CD1c-positive myeloid dendritic cell (primary cell): Measurements from ENCODE around the gene ONECUT3.
"Not testable (repeated sequence)": the region's sequence is repeated elsewhere in the genome, so short reads cannot be mapped to it uniquely, and the experiment has no call there.

ENCODE experiments used
- DNase-seq: peaks from one replicate; pipeline ENCODE4 v3.0.0-alpha.2; 2016; ENCODE audit errors: extremely low spot score

Gene ONECUT3

DNA sequence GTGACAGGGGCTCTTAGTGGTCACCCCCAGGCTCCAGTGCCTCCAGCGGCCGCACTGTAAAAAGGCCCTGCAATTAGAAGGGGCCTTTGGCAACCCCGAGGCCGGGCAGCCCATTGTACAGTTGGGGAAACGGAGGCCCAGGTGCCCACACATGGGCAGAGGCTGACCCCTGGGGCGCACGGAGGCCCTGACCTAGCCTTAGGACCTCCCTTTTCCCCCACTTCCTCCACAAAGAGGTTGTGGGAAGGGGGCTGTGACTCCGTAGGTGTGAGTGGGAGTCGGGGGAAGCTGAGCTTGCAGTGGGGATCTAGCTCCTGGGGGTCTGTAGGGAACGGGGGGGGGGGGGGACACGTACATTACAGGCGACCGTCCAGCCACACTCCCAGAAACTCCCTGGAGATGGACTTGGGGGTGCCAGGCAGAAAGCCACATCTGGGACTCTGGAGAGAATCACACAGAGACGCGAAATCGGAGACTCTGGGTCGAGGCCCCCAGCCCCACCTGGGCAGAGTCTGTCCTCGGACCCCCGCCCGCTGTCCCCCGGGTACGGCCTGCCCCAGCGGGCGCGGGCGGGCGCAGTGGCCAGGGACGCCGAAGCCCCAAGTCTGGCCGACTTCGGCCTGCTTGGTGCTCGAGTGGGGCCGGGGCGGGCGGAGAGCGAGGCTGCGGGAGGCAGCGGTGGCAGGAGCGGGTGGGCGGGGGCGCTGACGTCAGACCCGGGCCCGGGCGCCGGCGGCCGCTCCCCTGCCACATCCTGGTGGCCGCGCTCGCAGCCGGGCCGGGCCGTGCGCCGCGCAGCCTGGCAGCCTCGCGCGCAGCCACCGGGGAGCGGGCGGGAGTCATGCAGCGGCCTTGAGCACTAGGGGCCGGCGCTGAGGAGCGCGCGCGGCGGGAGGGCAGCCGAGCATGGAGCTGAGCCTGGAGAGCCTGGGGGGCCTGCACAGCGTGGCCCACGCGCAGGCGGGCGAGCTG, at the start of gene ONECUT3:
Gene ONECUT3, plus strand, starts transcription at position 750 of the 972 bp plus-strand sequence. Its CDS starts 157 bp downstream, at position 907.
- no peak for DNase-seq

DNA sequence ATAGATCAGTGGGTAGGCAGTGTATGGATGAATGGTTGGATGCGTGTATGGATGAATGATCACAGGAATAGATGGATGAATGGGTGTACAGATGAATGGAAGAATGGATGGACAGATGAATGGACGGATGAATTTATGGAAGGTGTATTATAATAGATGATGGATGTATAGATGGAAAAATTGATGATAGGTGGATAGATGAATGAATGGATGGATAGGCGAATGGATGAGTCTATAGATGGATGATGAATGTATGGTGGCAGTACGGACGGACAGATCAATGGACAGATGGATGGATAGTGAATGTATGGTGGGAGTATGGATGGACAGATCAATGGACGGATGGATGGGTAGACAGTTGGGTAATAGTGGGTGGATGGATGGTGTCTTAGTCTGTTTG, 49.0 kb upstream of the ONECUT3 start:
- no peak for DNase-seq

DNA sequence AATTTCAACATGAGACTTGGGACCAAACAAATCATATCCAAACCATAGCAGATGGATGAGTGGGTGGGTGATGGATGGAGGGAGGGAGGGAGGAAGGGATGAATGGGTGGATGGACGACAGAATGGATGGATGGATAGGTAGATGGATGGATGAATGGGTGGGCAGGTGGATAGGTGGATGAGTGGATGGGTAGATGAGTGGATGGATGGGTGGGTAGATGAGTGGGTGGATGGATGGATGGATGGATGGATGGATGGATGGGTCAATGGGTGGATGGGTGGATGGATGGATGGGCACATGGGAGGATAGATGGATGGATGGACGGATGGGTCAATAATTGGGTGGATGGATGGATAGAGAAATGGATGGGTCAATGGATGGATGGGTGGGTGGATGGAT, 47.9 kb upstream of the ONECUT3 start:
- DNase-seq = no peak

DNA sequence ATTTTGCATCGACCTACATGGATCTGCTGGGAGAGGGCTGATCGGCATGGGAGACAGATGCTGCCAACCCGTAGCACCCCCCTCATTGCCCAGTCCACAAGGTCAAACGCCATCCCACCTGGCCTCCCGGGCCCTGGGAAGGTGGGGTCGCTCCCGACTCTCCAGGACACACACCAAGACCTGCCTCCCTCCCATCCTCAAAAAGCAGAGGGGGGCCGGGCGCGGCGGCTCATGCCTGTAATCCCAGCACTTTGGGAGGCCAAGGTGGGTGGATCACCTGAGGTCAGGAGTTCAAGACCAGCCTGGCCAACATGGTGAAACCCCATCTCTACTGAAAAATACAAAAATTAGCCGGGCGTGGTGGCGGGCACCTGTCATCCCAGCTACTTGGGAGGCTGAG, 46.7 kb upstream of the ONECUT3 start:
- not testable (repeated sequence) for DNase-seq

DNA sequence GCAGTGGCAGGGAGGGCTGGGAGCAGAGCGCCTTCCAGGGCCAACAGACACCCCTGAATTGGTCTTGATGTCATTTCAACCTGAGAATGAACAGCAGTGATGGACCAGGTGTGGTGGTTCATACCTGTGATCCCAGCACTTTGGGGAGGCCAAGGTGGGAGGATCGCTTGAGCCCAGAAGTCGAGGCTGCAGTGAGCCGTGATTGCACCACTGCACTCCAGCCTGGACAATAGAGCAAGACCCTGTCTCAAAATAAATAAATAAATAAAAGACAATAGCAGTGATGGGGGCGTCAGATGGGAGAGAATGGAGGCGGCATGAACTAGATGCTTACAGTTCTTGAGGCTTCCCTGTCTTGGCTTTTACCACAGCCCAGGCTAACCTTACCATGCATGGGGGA, 46.1 kb upstream of the ONECUT3 start:
- DNase-seq = no peak

DNA sequence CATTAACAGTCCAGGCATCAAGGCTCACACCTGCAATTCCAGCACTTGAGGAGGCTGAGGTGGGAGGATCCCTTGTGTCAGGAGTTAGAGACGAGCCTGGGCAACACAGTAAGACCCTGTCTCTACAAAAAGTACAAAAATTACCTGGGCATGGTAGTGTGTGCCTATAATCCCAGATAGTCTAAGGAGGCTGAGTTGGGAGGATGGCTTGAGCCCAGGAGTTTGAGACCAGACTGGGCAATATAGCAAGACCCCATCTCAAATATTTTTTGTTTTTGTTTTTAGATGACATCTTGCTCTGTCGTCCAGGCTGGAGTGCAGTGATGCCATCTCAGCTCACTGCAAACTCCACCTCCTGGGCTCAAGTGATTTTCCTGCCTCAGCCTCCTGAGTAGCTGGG, 40.1 kb upstream of the ONECUT3 start:
- DNase-seq = no peak

DNA sequence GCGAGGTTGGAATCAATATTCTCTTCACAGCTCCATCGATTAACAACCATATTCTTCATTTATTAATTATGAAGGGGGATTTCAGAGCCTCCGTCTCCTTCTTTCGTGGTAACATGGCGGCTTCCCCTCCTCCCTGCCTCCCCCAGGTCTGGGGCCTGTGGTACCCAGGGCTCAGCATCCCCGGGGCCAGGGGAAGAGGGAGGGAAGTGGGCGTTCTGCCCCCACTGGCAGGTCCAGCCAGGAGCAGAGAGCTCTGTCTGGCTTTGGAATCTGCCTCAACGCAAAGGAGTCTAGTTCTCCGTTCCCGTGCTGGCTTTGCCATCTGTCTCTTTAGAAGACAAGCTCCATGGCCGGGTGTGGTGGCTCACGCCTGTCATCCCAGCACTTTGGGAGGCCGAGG, 37.8 kb upstream of the ONECUT3 start:
- no peak for DNase-seq

DNA sequence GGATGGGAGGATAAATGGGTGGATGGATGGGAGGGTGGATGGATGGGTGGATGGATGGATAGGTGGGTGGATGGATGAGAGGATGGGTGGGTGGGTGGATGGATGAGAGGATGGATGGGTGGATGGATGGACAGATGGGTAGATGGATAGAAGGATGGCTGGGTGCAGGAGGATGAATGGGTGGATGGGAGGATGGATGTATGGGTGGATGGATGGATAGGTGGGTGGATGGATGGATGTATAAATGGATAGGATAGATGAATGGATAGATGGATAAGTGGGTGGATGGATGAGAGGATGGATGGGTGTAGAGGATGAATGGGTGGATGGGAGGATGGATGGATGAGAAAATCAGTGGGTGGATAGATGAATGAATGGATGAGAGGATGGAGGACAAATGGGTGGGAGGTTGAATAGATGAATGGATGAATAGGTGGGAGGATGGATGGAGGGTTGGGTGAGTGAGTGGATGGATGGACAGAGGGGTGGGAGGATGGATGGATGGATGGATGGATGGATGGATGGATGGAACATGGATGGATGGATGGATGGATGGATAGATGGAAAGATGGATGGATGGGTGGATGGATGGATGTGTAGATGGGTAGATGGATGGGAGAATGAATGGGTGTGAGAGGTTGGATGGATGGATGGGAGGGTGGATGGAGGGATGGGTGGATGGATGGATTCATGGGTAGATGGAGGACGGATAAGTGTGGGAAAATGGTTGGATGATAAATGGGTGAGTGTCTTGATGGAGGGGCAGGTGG, 35.9 kb upstream of the ONECUT3 start:
- DNase-seq = no peak

DNA sequence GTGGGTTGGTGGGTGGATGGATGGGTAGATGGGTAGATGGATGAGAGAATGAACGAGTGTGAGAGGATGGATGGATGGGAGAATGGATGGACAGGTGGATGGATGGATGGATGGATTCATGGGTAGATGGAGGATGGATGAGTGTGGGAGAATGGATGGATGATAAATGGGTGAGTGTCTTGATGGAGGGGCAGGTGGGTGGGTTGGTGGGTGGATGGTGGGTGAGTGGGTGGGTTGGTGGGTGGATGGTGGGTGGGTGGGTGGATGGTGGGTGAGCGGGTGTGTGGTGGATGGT, 35.4 kb upstream of the ONECUT3 start:
- DNase-seq = no peak

DNA sequence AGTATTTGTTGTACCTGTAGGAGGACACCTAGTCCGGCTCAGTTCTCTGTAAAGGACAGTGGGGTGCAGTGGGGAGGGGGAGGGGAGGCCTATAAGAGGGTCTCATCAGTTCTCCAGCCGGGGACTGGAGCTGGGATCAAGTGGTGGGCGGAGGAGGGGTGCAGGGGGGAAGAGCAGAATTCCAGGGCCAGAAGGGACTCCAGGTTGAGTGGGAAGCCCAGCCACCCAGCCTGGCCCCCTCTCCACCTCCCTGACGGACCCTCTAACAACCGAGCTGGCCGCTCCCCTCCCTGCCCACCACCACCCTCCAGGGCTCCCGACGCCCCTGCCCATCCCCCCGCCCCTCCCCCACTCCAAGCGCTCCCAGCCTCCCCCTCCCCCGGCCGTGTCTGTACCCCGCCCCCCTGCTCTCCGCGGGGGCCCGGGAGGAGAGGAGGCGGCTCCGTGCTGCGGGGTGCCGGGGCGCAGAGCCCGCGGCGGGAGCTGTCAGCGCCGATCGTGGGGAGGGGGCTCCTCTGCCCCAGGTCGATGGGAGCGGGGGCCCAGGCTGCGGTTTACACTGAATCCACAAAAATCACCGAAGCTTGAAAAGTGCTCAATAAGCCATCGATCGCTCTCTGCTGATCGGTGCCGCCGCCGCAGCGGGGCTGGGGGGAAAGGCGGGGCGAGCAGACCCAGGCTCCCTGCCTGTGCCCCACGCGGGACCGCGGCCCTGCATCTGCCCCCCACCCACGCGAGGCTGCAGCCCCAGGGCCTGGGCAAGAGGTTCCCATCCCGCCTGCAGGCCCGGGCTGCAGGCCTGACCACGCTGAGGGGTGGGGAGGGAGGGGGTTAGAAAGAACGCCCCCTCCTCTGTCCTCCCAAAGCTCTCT, 34.6 kb upstream of the ONECUT3 start:
- no peak for DNase-seq

DNA sequence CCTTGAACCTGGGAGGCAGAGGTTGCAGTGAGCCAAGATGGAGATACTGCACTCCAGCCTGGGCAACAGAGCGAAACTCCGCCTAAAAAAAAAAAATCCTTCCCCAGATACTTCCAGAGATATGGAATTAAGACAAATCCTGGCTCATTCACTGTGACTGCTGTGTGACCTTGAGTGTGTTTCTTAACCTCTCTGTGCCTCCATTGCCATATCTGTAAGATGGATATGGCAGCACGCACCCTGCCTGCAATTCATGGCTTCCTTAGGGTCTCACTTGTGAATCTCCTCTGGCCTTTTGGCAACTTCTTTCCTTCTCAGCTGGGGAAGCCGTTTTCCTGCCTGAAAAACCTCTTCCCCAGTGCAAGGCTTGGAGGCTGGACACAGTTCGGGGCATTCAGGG, 33.8 kb upstream of the ONECUT3 start:
- DNase-seq = no peak

DNA sequence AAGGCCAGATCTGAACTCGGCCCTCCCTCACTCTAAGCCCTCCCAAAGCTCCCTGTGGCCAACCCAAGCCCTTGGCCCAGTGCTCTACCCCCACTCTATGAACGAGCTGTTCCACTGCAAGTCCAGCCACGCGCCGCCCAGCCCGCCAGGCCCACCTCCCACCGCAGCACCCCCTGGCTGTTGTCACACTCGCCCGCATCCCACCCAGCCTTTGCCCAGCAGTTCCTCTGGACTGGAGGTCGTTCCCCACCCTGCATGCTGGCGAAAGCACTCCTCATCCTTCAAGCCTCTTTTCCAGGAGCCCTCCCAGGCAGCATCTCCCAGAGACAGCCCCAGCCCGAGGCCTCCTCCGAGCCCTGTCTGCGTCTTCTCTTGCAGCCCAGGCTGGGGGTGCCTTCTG, 33.1 kb upstream of the ONECUT3 start:
- DNase-seq = no peak

DNA sequence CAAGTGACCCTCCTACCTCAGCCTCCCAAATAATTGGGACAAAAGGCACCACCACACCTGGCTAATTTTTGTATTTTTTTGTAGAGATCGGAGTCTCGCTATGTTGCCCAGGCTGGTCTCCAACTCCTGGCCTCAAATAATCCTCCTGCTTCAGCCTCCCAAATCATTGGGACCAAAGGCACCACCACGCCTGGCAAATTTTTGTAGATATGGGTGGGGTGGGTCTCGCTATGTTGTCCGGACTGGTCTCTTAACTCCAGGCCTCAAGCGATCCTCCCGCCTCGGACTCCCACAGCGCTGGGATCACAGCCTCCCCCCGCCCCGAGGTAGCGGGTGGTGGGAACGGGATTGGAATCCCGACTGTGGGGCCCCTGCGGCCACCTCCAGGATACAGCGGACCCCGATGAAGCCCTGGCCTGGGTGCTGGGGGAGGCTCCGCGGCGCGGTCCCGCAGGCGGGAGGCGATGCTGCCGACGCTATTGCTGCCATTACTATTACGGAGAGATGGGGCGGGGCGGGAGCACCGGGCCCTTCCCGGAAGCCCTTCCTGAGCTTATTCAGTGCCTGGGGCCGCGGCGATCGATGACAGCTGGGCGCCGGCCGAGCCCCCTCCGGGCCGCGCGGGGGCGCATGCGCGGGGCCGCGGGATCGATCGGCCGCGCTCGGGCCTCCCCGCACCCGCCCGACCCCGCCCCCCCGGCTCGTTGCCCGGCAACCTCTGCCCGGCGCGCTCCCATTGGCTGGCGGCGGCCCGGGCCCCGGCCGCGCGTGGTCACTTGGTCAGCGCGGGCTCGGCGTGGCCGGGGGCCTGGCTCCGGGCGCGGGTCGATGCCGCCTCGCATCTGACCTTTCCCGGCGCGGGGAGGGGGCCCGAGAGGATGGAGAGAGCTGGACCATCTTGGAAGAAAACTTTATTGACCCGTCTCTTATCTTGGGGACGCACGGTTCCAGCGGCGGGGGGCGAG, 27.9 kb upstream of the ONECUT3 start:
- DNase-seq = peak; percentile 4

DNA sequence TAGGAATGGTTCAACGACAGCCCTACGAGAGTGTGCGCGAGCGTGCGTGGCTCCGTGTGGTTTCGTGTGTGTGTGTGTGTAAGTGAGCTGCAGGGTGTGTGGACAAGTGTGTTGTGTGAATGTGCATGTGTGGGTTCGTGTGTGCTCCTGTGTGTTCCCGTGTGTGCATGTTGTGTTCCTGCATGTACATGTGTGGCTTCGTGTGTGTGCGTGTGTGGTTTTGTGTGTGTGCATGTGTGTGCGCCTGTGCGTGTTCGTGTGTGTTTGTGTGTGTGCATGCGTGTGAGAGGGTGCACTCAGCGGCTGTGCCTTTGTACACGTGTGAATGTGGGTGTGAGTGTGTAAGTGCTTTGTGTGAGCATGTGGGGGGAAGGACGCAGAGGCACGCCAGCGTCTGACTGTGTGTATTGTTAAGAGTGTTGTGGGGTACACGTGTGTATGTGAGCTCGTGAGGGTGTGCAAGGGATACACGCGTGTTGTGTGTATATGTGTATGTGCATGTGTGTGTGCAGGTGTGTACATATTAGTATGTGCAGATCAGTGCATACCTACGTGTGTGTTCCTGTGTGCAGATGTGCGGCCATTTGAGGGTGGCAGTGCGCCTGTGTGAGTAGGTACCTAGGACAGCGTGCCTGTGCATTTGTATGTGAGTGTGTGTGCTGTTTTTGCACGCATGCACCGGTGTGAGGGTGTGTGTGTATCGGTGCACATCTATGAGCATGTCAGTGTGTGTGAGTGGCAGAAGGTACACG, 24.3 kb upstream of the ONECUT3 start:
- DNase-seq = no peak

DNA sequence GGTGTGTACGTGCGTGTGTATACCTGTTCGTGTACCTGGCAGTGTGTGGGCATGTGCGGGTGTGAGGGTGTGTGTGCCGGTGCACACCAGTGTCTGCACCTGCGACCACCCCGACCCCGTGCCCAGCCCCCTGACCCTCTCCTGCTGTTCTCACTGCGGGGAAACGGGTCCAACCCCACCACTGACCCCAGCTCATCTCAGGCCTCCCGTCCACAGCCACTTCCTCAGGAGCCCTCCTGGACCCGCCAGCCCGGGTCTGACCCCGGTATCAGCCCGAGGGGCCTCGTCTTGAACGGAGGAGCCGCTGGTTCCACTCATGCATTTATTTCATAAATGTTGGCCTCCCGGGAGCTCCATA, 23.8 kb upstream of the ONECUT3 start:
- DNase-seq = no peak

DNA sequence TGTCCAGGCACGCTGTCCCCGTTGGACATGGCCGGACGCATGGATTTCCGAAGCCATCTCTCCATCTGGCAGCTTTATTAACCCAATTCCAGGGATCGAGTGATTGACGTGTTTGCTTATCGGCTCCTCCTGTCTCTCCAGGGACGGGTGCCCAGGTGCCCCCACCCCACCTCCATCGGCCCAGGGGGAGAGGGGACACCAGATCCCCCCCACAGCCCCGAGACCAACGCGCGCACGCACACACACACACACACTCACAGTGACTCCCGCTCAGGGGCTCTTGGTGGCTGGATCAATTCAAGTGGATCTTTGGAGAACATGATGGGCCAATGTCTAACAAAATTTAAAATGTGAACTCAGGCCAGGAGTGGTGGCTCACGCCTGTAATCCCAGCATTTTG, 23.1 kb upstream of the ONECUT3 start:
- no peak for DNase-seq

DNA sequence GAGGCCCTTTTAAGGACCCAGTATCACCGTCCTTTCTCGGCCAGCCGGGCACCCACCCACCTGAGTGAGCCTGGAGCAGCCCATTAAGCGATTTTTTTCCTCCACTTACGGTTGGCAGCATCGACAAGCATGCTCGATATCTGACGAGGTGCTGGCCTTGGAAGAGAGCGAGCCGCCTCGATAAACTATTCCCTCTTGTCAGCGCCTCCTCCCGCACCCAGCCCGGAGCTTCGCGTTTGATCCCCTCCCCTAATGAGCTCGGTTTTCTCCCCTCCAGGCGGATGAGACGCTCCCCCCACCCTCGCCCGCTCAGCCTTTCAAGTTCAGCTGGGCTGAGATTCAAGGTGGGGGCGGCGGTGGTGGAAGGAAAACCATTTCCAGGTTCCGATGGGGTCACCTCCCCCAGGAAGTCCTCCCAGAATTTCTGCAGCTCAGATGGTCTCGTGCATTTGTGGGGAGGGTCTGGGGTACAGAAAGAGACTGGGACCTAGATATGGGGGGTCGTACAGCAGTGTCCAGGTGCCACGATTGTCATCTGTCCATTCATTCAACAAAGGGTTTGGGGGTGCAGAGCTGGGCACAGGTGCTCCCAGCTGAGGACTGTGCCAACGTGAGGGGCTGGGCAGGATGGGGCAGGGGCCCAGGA, 18.9 kb upstream of the ONECUT3 start:
- DNase-seq = no peak

DNA sequence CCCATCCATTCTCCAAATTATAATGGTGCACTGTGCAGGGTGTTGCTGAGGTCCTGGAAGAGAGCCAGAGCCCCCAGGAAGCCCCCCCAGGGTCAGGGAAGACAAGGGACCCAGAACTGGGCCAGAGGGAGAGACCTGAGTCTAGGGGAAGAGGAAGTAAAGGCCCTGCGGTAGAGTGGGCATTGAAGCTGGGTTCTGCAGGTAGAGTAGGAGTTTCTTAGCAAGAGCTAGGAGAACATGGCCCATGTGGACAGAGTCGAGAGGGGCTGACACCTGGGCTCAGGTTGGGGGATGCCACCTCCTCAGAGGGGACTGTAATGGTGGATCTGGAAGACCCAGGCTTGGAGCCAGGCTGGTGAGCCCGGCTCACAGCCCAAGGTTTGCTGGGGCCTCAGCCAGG, 17.0 kb upstream of the ONECUT3 start:
- no peak for DNase-seq

DNA sequence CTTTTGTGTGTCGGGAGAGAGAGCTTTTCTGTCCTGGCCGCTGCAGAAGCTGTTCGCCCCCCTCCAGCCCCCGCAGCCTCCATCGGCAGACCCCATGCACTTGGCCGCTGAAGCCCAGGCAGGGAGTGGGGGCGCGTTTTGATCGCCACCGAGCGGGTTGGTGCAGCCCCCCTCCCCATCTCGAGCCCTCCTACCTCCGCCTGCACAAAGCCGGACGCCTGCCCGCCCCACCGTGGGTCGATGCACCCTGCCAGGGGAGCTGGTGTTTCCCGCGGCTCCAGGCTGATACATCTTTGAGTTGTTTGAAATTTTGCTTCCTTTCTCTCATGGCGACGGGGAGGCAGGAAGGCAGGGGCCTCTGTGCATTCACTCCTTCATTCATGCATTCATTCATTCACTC, 16.4 kb upstream of the ONECUT3 start:
- DNase-seq = no peak
